Neutrophil (primary cell): ENCODE results near the gene OR4C45.
"Not testable (repeated sequence)": the region's sequence is repeated elsewhere in the genome, so short reads cannot be mapped to it uniquely, and the experiment has no call there.

Experiments used
- H3K27ac ChIP-seq: fragments of 200-600 bp; sonication (generic); 2 replicates; pipeline ENCODE4 v1.5.1; 2016; ENCODE audit warnings: mild to moderate bottlenecking, moderate library complexity
- H3K27me3 ChIP-seq: fragments of 200-600 bp; sonication (generic); 2 replicates; pipeline ENCODE4 v1.6.0; 2016; ENCODE audit warnings: mild to moderate bottlenecking
- H3K36me3 ChIP-seq: fragments of 200-600 bp; sonication (generic); 2 replicates; pipeline ENCODE4 v1.5.1; 2017
- H3K4me1 ChIP-seq, 2 experiments: fragments of 200-600 bp in 1 of 2; sonication (generic) in 1 of 2; 1 replicate in 1 of 2; 2 replicates in 1 of 2; pipeline versions ENCODE4 v1.5.1 to v1.6.1; 2013 to 2016; ENCODE audit warnings: low read depth in 1 of 2, low read length in 1 of 2, mild to moderate bottlenecking in 1 of 2, moderate library complexity in 1 of 2; ENCODE audit not compliant: control insufficient read depth in 1 of 2, insufficient read depth in 1 of 2
- H3K4me3 ChIP-seq, 2 experiments: fragments of 200-600 bp in 1 of 2; sonication (generic) in 1 of 2; 1 replicate in 1 of 2; 2 replicates in 1 of 2; pipeline ENCODE4 v1.5.1; 2013 to 2016; ENCODE audit warnings: low read depth in 1 of 2, low read length in 1 of 2, mild to moderate bottlenecking in 1 of 2, moderate library complexity in 1 of 2
- H3K9me3 ChIP-seq: fragments of 200-600 bp; sonication (generic); 2 replicates; pipeline ENCODE4 v1.5.1; 2016
- TF ChIP-seq, protein P1 (sequence below): fragments of 200-600 bp; sonication (generic); IDR thresholded peaks from 2 replicates; pipeline ENCODE4 v1.5.1; 2016; ENCODE audit warnings: antibody characterized with exemption

Gene OR4C45

DNA sequence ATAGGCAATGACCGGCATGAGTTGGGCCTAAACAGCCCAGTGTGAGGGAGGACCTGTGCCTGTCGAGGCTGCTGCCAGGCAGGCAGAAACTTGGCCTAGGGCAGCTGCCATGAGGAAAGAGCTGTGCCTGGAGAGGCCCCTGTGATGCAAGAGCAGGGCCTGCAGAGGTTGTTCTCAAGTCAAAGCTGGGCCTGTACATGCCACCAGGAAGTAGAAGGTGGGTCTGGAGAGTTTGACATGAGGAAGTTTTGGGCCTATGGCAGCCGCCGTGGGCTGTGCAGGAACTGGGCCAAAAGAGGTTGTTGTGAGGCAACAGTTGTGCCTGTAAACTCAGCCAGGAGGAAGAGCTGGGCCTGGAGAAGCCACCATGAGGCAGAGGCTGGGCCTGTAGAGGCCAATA is 43.2 kb downstream of the OR4C45 start:
- Histone ChIP-seq H3K9me3 (no peaks in the 10 kb centered on the region), H3K36me3 (no peaks in the 10 kb centered on the region), H3K4me3 (no peak overlapping the region), H3K27me3 (no peaks in the 10 kb centered on the region), H3K27ac (no peak overlapping the region), H3K4me1 (no peaks in the 10 kb centered on the region)
- TF ChIP-seq, protein P1, sequence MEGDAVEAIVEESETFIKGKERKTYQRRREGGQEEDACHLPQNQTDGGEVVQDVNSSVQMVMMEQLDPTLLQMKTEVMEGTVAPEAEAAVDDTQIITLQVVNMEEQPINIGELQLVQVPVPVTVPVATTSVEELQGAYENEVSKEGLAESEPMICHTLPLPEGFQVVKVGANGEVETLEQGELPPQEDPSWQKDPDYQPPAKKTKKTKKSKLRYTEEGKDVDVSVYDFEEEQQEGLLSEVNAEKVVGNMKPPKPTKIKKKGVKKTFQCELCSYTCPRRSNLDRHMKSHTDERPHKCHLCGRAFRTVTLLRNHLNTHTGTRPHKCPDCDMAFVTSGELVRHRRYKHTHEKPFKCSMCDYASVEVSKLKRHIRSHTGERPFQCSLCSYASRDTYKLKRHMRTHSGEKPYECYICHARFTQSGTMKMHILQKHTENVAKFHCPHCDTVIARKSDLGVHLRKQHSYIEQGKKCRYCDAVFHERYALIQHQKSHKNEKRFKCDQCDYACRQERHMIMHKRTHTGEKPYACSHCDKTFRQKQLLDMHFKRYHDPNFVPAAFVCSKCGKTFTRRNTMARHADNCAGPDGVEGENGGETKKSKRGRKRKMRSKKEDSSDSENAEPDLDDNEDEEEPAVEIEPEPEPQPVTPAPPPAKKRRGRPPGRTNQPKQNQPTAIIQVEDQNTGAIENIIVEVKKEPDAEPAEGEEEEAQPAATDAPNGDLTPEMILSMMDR, result no peak

DNA sequence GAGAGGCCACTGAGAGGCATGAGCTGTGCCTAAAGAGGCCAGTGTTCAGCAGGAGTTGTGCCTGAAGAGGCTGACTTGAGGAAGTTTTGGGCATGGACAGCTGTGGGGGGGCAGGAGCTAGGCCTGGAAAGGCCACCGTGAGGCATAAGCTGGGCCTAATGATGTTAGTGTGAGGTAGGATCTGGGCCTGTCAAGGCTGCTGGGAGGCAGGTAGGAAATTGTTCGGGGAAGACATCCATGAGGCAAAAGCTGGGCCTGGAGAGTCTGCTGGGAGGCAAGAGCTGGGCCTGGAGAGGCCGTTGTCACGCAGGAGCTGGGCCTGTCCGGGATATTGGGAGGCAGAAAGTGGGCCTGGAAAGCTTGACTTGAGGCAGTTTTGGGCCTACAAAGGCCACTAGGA is 44.9 kb downstream of the OR4C45 start:
- Histone ChIP-seq H3K4me3 (no peak overlapping the region), H3K27me3 (no peaks in the 10 kb centered on the region), H3K36me3 (no peaks in the 10 kb centered on the region), H3K27ac (no peak overlapping the region), H3K9me3 (no peaks in the 10 kb centered on the region), H3K4me1 (no peaks in the 10 kb centered on the region)
- TF ChIP-seq, protein P1, result no peak

DNA sequence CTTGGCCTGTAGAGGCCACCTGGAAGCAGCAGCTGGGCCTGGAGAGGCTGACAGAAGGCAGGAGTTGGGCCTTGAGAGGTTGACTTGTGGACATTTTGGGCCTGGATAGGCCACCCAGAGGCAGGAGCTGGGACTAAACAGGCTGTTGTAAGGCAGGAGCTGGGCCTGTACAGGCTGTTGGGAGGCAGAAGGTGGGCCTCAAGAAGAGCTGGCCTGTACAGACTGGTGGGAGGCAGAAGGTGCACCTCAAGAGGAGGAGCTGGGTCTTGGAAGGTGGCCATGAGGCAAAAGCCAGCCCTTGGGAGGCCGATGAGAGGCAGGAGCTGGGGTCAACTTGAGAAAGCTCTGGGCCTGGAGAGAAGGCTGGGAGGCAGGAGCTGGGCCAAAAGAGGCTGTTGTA is 45.3 kb downstream of the OR4C45 start:
- TF ChIP-seq, protein P1, result no peak
- Histone ChIP-seq H3K4me1 (no peaks in the 10 kb centered on the region), H3K4me3 (no peak overlapping the region), H3K27me3 (no peaks in the 10 kb centered on the region), H3K9me3 (no peaks in the 10 kb centered on the region), H3K36me3 (no peaks in the 10 kb centered on the region), H3K27ac (no peak overlapping the region)

DNA sequence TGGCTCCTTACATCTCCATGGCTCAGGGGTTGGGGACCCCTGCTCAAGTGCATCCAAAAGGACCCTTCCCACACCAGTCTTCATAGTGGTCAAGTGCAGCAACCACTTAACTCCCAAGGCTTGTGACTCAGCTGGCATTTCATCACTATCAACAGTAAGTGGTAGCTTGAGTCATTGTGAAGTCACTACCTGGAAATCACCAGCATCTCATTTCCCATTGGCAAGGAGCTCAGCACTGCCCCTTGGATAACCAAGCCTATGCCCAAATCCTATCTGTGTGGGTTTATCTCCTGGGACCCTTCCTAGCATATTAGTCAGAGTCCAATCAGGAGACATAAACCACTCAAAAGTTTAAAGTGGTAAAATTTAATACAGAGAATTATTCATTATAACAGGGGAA is 46.3 kb downstream of the OR4C45 start:
- not testable (repeated sequence) for H3K4me1 ChIP-seq, H3K9me3 ChIP-seq, H3K27ac ChIP-seq, H3K36me3 ChIP-seq, H3K27me3 ChIP-seq, H3K4me3 ChIP-seq

DNA sequence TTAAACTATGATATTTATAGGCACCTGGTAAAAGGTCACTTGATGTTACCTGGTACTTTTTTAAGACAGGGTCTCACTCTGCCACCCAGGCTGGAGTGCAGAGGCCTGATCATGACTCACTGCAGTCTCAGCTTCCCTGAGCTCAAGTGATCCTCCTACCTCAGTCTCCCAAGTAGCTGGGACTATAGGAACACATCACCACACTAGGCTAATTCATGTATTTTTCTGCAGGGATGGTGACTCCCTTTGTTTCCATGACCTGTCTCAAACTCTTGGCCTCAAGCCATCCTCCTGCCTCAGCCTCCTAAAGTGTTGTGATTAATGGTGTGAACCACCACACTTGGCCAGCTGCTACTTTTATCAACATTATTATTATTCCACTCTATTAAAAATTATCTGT is 47.6 kb downstream of the OR4C45 start:
- TF ChIP-seq, protein P1, result no peak
- no peaks in the 10 kb centered on the region for H3K9me3 ChIP-seq
- H3K27me3 ChIP-seq, result no peaks in the 10 kb centered on the region
- no peak overlapping the region for H3K27ac ChIP-seq
- no peaks in the 10 kb centered on the region for H3K36me3 ChIP-seq
- H3K4me3 ChIP-seq, result no peak overlapping the region
- no peaks in the 10 kb centered on the region for H3K4me1 ChIP-seq
